GM13976 (cell line): ENCODE results near the gene VWA8.

Source experiments
- DNase-seq: peaks from one replicate; pipeline ENCODE4 v3.0.0; 2012; ENCODE audit warnings: low spot score
- in situ Hi-C: fragments of 300-500 bp; cut with MboI; formaldehyde crosslinking; loops from one replicate; pipeline ENCODE4 v1.12.0; 2022; ENCODE audit warnings: low sequenced_read_pairs, mixed read lengths, inconsistent platforms; ENCODE audit not compliant: unreplicated experiment
- TF ChIP-seq, protein P1 (sequence below): IDR thresholded peaks from 2 replicates; pipeline ENCODE4 v1.5.1; 2012; ENCODE audit warnings: borderline replicate concordance, mild to moderate bottlenecking; ENCODE audit not compliant: insufficient read depth; ENCODE audit errors: extremely low read depth, missing control alignments, control extremely low read depth

VWA8 gene

DNA sequence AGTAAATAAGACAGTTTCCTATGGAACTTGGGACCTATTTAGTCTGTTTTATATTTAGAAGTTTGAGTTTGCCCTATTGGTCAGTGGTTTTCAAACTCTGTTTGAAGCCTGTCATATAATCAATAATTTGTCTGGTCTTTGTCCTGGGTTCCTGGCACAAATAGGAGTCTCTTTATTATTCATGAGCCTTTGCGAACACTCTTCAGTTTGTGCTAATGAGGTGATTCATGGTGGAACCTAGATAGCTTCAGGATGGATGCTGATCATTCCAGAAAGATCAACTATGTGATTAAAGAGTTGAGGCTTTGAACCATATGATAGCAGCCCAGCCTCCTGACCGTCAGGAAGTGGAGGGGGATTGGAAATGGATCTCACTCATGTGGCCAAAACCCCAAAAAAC, 10.0 kb upstream of the VWA8 start:
- TF ChIP-seq, protein P1, sequence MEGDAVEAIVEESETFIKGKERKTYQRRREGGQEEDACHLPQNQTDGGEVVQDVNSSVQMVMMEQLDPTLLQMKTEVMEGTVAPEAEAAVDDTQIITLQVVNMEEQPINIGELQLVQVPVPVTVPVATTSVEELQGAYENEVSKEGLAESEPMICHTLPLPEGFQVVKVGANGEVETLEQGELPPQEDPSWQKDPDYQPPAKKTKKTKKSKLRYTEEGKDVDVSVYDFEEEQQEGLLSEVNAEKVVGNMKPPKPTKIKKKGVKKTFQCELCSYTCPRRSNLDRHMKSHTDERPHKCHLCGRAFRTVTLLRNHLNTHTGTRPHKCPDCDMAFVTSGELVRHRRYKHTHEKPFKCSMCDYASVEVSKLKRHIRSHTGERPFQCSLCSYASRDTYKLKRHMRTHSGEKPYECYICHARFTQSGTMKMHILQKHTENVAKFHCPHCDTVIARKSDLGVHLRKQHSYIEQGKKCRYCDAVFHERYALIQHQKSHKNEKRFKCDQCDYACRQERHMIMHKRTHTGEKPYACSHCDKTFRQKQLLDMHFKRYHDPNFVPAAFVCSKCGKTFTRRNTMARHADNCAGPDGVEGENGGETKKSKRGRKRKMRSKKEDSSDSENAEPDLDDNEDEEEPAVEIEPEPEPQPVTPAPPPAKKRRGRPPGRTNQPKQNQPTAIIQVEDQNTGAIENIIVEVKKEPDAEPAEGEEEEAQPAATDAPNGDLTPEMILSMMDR = no peak
- in situ Hi-C loops = no loop called here

DNA sequence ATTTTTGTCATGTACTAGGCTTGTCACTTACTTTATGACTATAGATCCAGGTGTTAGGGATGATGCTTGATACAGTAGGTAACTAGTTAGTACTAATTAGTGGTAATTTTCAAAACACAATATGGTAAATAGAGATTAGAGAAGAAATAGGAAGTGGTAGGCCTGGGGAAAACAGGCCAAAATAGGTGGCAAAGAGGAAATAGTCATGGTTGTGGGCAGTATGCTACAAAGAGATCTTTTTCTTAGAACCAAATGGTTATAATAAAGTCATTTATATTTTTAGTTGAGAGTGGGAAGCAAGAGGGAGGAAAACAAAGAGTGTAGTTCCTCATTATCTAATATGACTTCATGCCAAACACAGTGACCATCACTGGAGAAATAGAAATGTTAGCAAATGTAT, 9.1 kb upstream of the VWA8 start:
- DNase-seq = no peak
- TF ChIP-seq, protein P1 = no peak
- in situ Hi-C loops = no loop called here

More for the DNA sequence above, 10.0 kb upstream of the VWA8 start:
- DNase-seq = no peak

DNA sequence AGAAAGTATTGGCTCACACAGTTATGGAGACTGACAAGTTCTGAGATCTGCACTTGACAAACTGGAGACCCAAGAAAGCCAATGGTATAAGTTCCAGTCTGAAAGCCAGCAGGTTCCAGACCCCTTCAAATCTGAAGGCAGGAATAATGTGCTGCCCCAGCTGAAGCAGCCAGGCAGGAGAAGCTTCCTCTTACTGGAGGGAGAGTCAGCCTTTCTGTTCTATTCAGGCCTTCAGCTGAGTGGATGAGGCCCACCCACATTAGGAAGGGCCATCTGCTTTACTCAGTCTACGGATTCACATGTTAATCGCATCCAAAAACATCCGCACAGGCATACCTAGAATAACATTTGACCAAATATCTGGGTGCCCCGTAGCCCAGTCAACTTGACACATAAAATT, 8.2 kb upstream of the VWA8 start:
- in situ Hi-C loops = no loop called here
- no peak for DNase-seq
- TF ChIP-seq, protein P1 = no peak

DNA sequence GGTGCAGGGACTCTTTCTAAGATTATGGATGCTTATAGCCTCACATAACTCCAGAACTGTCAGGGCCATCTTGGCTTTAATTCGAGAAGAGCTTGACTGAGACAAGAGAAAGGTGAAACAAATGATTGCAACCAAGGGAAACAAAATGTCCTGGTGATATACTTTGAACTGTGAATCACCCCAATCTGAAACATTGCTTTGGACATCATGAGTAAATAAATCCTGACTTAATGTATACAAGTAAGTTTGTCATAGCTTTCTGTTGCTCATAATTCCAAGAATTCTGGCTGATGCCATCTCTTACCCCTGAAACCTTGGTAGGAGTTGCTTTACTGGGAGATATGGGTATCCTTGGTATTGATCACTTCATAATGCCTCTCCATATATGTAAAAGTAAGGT, 5.8 kb upstream of the VWA8 start:
- TF ChIP-seq, protein P1 = no peak
- no peak for DNase-seq
- in situ Hi-C loops = no loop called here

DNA sequence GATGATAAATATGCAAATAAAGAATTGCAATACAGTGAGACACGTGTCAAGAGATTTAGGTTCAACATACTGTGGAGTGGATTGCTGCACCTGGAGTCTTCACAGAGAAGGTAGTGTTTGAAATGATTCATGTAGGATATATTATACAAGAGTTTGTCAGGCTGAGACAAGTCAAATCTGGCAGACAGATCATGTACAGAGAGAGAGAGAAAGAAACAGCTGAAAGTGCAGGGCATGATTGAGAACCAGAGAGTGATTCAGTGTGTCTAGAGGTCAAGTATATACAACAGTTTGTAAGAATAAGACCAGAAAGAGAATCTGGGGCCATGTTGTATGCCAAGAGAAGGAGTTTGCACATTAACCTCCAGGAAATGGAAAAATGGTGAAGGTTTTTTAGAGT, 2.1 kb upstream of the VWA8 start:
- in situ Hi-C loops = no loop called here
- DNase-seq = no peak
- TF ChIP-seq, protein P1 = no peak

DNA sequence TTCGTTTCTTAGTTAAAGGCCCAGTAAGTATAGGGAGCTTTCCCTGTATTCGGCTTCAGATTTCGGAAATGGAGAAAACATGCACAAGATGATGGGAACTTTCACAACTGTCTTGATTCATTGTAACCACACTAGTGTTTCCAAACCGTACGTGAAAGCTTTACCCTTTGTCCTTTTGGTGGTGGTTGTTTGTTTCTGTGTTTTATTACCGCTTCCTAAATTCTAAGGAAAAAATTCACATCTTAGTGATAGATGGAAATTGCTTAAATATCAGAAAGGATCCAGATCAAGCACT, 504 bp upstream of the VWA8 start:
- in situ Hi-C loops = no loop called here
- DNase-seq = no peak
- TF ChIP-seq, protein P1 = no peak

DNA sequence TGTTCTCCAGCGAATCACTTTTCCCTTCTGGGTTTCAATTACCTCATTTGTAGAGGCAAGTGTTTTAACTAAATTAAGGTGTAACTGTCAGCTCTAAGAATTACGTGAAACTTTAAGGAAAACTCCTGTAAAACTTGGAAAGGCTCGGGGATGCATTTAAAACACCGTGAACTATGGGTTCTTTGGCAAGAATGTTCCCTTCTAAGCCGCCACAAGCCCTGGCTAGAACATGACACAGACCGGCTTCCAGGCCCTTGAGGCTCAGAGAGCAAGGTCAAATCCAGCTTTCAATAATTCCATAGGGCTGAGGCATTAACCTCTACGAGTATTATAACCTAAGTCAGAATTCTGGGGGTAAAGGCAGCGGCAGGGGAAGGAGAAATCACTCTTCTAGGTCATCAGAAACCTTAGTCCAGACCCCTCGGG, 685 bp downstream of the VWA8 start:
- TF ChIP-seq, protein P1 = no peak
- DNase-seq = no peak
- in situ Hi-C loops = no loop called here
